ENCODE data around the gene TBC1D16.

DNA sequence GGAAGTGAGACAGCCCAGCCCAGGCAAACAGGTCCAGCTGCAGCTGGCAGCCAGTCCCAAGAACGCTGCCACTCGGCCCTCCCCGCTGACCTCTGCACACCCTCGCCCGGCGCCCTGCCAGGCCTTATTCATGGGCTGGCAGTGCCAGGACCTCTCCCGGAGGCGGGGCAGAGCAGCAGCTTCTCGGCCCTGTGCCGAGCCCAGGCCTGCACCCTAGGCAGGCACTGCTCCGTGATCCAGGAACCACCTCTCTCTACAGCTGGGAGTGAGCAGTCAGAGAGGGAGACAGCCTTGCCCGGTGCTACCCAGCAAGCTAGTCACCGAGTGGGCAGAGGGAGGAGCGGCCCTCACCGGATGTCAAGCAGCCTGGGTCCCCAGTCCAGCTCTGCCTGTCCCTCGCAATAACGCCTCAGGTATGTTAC lies 116.5 kb downstream of the TBC1D16 start:
- TF ChIP-seq, protein P1, sequence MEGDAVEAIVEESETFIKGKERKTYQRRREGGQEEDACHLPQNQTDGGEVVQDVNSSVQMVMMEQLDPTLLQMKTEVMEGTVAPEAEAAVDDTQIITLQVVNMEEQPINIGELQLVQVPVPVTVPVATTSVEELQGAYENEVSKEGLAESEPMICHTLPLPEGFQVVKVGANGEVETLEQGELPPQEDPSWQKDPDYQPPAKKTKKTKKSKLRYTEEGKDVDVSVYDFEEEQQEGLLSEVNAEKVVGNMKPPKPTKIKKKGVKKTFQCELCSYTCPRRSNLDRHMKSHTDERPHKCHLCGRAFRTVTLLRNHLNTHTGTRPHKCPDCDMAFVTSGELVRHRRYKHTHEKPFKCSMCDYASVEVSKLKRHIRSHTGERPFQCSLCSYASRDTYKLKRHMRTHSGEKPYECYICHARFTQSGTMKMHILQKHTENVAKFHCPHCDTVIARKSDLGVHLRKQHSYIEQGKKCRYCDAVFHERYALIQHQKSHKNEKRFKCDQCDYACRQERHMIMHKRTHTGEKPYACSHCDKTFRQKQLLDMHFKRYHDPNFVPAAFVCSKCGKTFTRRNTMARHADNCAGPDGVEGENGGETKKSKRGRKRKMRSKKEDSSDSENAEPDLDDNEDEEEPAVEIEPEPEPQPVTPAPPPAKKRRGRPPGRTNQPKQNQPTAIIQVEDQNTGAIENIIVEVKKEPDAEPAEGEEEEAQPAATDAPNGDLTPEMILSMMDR (IDR thresholded peaks at IDR 0.05): no peak
- TF ChIP-seq EZH2 (IDR thresholded peaks at IDR 0.05; ENCODE audit: borderline replicate concordance, insufficient read depth, low read depth, low read length, poor library complexity, severe bottlenecking): no peak

Data from B cell (primary cell).